Peyer's patch (tissue), 4 donors: ENCODE measurements around the gene KCNQ1.

Source experiments
- POLR2A ChIP-seq, 2 donors: fragments of 450-650 bp; IDR thresholded peaks; one replicate each; pipeline ENCODE4 v1.5.1; 2017; ENCODE audit warnings: antibody characterized with exemption in 2 of 2, mild to moderate bottlenecking in 2 of 2, moderate library complexity in 2 of 2
- TF ChIP-seq, protein P1 (sequence below), 6 experiments: fragments of 450-650 bp in 4 of 6; fragments of 200-600 bp in 2 of 6; sonication (generic) in 1 of 6; IDR thresholded peaks; one replicate each; pipeline ENCODE4 v1.5.1; 2017 to 2019; ENCODE audit warnings: antibody characterized with exemption in 6 of 6, mild to moderate bottlenecking in 3 of 6, moderate library complexity in 1 of 6

DNA sequence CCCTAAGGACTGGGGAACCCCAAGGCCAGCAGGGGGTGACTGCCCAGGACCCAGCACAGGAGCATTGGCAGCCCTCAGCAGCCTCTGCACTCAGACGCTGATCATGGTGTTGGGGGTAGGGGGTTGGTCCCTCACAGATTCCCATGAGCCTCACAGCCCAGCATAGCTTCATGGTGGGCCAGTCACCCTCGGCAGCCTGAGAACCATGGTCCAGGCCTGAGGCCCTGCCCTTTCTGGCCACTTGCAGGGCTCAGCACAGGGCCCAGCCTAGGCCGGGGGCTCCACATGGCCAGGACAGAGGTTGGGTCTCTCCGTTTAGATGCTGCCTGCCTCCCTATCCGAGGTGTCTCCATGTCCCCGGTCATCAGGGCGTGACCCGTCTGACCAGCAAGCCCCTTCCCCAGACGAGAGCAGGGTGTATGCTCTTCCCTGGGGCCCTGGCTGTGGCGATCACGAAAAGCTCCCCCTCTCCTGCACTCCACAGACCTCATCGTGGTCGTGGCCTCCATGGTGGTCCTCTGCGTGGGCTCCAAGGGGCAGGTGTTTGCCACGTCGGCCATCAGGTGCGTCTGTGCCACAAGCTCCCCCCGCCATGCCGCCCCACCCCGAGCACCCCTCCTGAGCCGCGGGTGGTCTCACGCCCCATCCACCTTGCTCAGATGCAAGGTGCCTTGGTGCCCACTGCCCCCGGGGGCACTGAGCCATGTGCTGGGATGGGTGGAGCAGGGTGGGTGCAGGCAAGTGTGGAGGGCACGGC is 126.2 kb downstream of the KCNQ1 start:
- TF ChIP-seq, protein P1, sequence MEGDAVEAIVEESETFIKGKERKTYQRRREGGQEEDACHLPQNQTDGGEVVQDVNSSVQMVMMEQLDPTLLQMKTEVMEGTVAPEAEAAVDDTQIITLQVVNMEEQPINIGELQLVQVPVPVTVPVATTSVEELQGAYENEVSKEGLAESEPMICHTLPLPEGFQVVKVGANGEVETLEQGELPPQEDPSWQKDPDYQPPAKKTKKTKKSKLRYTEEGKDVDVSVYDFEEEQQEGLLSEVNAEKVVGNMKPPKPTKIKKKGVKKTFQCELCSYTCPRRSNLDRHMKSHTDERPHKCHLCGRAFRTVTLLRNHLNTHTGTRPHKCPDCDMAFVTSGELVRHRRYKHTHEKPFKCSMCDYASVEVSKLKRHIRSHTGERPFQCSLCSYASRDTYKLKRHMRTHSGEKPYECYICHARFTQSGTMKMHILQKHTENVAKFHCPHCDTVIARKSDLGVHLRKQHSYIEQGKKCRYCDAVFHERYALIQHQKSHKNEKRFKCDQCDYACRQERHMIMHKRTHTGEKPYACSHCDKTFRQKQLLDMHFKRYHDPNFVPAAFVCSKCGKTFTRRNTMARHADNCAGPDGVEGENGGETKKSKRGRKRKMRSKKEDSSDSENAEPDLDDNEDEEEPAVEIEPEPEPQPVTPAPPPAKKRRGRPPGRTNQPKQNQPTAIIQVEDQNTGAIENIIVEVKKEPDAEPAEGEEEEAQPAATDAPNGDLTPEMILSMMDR (IDR thresholded peaks at IDR 0.05) = no peak
- TF ChIP-seq POLR2A (IDR thresholded peaks at IDR 0.05) = no peak
